D721Med (cell line): ENCODE measurements around the gene UIMC1.

Experiments
- DNase-seq: peaks from one replicate; pipeline ENCODE4 v3.0.0; 2011; ENCODE audit warnings: low spot score; ENCODE audit not compliant: insufficient read length
- FAIRE-seq: peaks from 2 replicates; lab custom pipeline; 2011; peaks lifted over from hg19 to GRCh38; lab: Jason Lieb, UNC
- CTCF ChIP-seq: IDR thresholded peaks from 2 replicates; pipeline ENCODE4 v1.5.1; 2012; ENCODE audit warnings: mild to moderate bottlenecking, control low read depth; ENCODE audit not compliant: insufficient read depth; ENCODE audit errors: missing control alignments

UIMC1 gene

GRCh38 chr5:176863041-176863764 lies 143.4 kb downstream of the UIMC1 start:
- TF ChIP-seq CTCF = no peak
- FAIRE-seq = no peak
- DNase-seq = no peak

- FAIRE-seq (no peak), DNase-seq (no peak)
- no peak for TF ChIP-seq CTCF
These were observed 144.1 kb downstream of the UIMC1 start for GRCh38 chr5:176862330-176862995.

GRCh38 chr5:176861276-176861675 lies 145.3 kb downstream of the UIMC1 start:
- FAIRE-seq (no peak), DNase-seq (no peak)
- TF ChIP-seq CTCF = no peak

GRCh38 chr5:176860381-176860780 lies 146.2 kb downstream of the UIMC1 start:
- no peak for FAIRE-seq
- TF ChIP-seq CTCF = no peak
- no peak for DNase-seq

GRCh38 chr5:176859916-176860315 lies 146.7 kb downstream of the UIMC1 start:
- no peak for DNase-seq
- FAIRE-seq = no peak
- TF ChIP-seq CTCF = no peak

GRCh38 chr5:176857894-176858273 lies 148.7 kb downstream of the UIMC1 start:
- no peak for FAIRE-seq
- DNase-seq = no peak

More at GRCh38 chr5:176857894-176858273, 148.7 kb downstream of the UIMC1 start:
- TF ChIP-seq CTCF = no peak
